Astrocyte (in vitro differentiated cells and primary cell): ENCODE measurements around the gene PTPA. TPM values are rescaled to one million over a fixed set of nuclear protein-coding genes. Genes with fewer than 3 reads are reported as not detected.

Experiments
- DNase-seq: peaks from one replicate; pipeline ENCODE4 v3.0.0-alpha.2; 2010; ENCODE audit warnings: low read depth
- FAIRE-seq: peaks from 2 replicates; lab custom pipeline; 2011; peaks lifted over from hg19 to GRCh38; lab: Jason Lieb, UNC
- H2AFZ ChIP-seq: 2 replicates; pipeline ENCODE4 v1.6.0; 2012; ENCODE audit warnings: low read depth, low read length, inconsistent platforms
- H3K27ac ChIP-seq: 2 replicates; pipeline ENCODE4 v1.5.1; 2011; ENCODE audit warnings: low read depth, low read length, inconsistent platforms
- H3K27me3 ChIP-seq: 2 replicates; pipeline ENCODE4 v1.6.0; 2011; ENCODE audit warnings: low read length, inconsistent platforms; ENCODE audit not compliant: insufficient read depth
- H3K36me3 ChIP-seq: 2 replicates; pipeline ENCODE4 v1.5.1; 2011; ENCODE audit warnings: low read length, inconsistent platforms; ENCODE audit not compliant: insufficient read depth
- H3K4me1 ChIP-seq: 2 replicates; pipeline ENCODE4 v1.5.1; 2011; ENCODE audit warnings: low read length, inconsistent platforms; ENCODE audit not compliant: insufficient read depth
- H3K4me2 ChIP-seq: 2 replicates; pipeline ENCODE4 v1.6.0; 2012; ENCODE audit warnings: low read length, inconsistent platforms
- H3K4me3 ChIP-seq: 2 replicates; pipeline ENCODE4 v1.5.1; 2011; ENCODE audit warnings: low read depth, mild to moderate bottlenecking, low read length, inconsistent platforms; ENCODE audit not compliant: insufficient read depth
- H3K79me2 ChIP-seq: 2 replicates; pipeline ENCODE4 v1.6.0; 2012; ENCODE audit warnings: mild to moderate bottlenecking, low read length, inconsistent platforms; ENCODE audit not compliant: insufficient read depth
- H3K9ac ChIP-seq: 2 replicates; pipeline ENCODE4 v1.6.0; 2012; ENCODE audit warnings: mild to moderate bottlenecking, low read length, inconsistent platforms
- H3K9me3 ChIP-seq: 2 replicates; pipeline ENCODE4 v1.5.1; 2012; ENCODE audit warnings: low read depth, mild to moderate bottlenecking, low read length, inconsistent platforms; ENCODE audit not compliant: insufficient read depth
- H4K20me1 ChIP-seq: 2 replicates; pipeline ENCODE4 v1.6.0; 2012; ENCODE audit warnings: low read length, inconsistent platforms; ENCODE audit not compliant: insufficient read depth
- H3K27ac Mint-ChIP-seq: one replicate; pipeline ENCODE4 v1.8.0; 2021; ENCODE audit warnings: mild to moderate bottlenecking, mixed read lengths; ENCODE audit not compliant: unreplicated experiment
- H3K27me3 Mint-ChIP-seq: one replicate; pipeline ENCODE4 v1.8.0; 2021; ENCODE audit warnings: low read depth, mixed read lengths; ENCODE audit not compliant: unreplicated experiment
- H3K36me3 Mint-ChIP-seq: one replicate; pipeline ENCODE4 v1.8.0; 2021; ENCODE audit warnings: low read depth, mixed read lengths; ENCODE audit not compliant: unreplicated experiment
- H3K4me1 Mint-ChIP-seq: one replicate; pipeline ENCODE4 v1.8.0; 2021; ENCODE audit warnings: low read depth, mixed read lengths; ENCODE audit not compliant: unreplicated experiment
- H3K4me3 Mint-ChIP-seq: one replicate; pipeline ENCODE4 v1.8.0; 2021; ENCODE audit warnings: mild to moderate bottlenecking, moderate library complexity, mixed read lengths; ENCODE audit not compliant: unreplicated experiment
- H3K9me3 Mint-ChIP-seq: one replicate; pipeline ENCODE4 v1.8.0; 2021; ENCODE audit warnings: mild to moderate bottlenecking, mixed read lengths; ENCODE audit not compliant: unreplicated experiment
- EZH2 ChIP-seq: IDR thresholded peaks from 2 replicates; pipeline ENCODE4 v1.6.1; 2012; ENCODE audit warnings: mild to moderate bottlenecking, low read length, inconsistent platforms; ENCODE audit not compliant: insufficient read depth
- total RNA-seq: library from RNA; stranded (reverse); gene quantifications from 2 replicates; pipeline ENCODE4 v1.2.1, GENCODE V29; 2021
- TF ChIP-seq, protein P1 (sequence below): IDR thresholded peaks from 2 replicates; pipeline ENCODE4 v1.5.1; 2011; ENCODE audit warnings: low read depth, mild to moderate bottlenecking, inconsistent platforms, low read length, moderate library complexity; ENCODE audit not compliant: insufficient read depth

The PTPA gene
- total RNA-seq, 1 donor from 2014 or later: 122 TPM

DNA sequence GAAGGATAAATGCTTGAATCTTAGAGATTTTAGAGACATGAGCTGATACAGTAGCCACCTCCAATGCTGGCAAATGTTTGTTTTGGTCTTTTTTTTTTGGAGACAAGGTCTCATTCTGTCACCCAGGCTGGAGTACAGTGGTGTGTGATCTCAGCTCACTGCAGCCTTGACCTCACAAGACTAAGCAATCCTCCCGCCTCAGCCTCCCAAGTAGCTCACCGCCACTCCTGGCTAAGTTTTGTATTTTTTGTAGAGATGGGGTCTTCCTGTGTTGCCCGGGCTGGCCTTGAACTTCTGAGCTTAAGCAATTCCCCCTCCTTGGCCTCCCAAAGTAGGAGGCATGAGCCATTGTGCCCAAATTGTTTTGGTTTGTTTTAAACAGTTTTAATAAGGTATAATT lies 37.1 kb upstream of the PTPA start:
- no peak for FAIRE-seq
- H3K27ac Mint-ChIP-seq: no peak overlapping the region

DNA sequence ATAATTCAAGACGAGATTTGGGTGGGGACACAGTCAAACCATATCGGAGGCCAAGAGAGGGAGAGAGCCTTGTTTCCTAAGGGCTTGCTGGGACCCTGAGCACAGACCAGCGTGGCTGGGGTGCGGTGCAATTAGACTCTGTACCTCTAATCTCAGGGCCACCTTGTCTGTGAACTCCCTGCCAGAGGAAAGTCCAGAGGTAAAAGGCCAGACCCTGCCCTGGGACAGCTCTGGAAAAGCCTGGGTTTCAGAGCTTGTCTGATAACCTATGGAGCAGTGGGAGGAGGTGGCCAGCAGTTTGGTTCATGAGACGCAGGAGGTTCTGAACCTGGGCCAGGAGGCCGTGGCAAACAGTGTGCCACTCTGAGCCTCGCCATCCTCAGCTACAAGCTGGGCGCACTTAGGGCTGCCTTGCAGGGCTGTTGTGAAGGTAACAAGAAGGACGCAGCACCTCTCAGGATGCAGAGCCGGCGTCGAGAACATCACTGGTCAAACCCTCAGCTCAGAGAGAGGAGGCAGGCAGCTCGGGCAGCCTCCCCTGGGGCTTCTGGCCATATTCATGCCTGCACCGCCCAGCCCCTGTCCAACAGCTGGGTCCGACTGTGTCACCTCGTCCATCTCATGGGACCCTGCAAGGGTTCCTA lies 35.1 kb upstream of the PTPA start:
- Histone ChIP-seq H3K79me2 (no peaks in the 10 kb centered on the region), H3K9me3 (no peaks in the 10 kb centered on the region), H3K9ac (no peak overlapping the region), H3K27ac (no peak overlapping the region), H4K20me1 (no peaks in the 10 kb centered on the region), H3K4me1 (peaks cover 6% of the 10 kb centered on the region), H3K4me3 (no peak overlapping the region), H2AFZ (no peak overlapping the region), H3K36me3 (no peaks in the 10 kb centered on the region), H3K27me3 (no peaks in the 10 kb centered on the region), H3K4me2 (no peak overlapping the region)
- Mint-ChIP-seq H3K36me3 (no peaks in the 10 kb centered on the region), H3K27me3 (no peaks in the 10 kb centered on the region), H3K4me3 (no peak overlapping the region), H3K9me3 (peaks cover 2% of the 10 kb centered on the region), H3K27ac (no peak overlapping the region), H3K4me1 (no peaks in the 10 kb centered on the region)
- TF ChIP-seq, protein P1, sequence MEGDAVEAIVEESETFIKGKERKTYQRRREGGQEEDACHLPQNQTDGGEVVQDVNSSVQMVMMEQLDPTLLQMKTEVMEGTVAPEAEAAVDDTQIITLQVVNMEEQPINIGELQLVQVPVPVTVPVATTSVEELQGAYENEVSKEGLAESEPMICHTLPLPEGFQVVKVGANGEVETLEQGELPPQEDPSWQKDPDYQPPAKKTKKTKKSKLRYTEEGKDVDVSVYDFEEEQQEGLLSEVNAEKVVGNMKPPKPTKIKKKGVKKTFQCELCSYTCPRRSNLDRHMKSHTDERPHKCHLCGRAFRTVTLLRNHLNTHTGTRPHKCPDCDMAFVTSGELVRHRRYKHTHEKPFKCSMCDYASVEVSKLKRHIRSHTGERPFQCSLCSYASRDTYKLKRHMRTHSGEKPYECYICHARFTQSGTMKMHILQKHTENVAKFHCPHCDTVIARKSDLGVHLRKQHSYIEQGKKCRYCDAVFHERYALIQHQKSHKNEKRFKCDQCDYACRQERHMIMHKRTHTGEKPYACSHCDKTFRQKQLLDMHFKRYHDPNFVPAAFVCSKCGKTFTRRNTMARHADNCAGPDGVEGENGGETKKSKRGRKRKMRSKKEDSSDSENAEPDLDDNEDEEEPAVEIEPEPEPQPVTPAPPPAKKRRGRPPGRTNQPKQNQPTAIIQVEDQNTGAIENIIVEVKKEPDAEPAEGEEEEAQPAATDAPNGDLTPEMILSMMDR: no peak
- no peak for TF ChIP-seq EZH2
- FAIRE-seq (no peak), DNase-seq (no peak)

More for the DNA sequence above, 37.1 kb upstream of the PTPA start:
- H3K4me1 ChIP-seq: no peaks in the 10 kb centered on the region
- H3K9ac ChIP-seq: no peak overlapping the region
- H2AFZ ChIP-seq: no peak overlapping the region
- no peaks in the 10 kb centered on the region for H3K27me3 Mint-ChIP-seq
- H3K9me3 Mint-ChIP-seq: no peaks in the 10 kb centered on the region
- no peaks in the 10 kb centered on the region for H3K36me3 ChIP-seq
- no peak for DNase-seq
- H3K4me3 Mint-ChIP-seq: no peak overlapping the region
- TF ChIP-seq, protein P1: no peak
- no peak for TF ChIP-seq EZH2
- no peaks in the 10 kb centered on the region for H3K4me1 Mint-ChIP-seq
- H3K79me2 ChIP-seq: no peaks in the 10 kb centered on the region
- no peak overlapping the region for H3K4me3 ChIP-seq
- no peaks in the 10 kb centered on the region for H3K36me3 Mint-ChIP-seq
- no peaks in the 10 kb centered on the region for H3K27me3 ChIP-seq
- no peaks in the 10 kb centered on the region for H4K20me1 ChIP-seq
- H3K9me3 ChIP-seq: no peaks in the 10 kb centered on the region
- no peak overlapping the region for H3K27ac ChIP-seq
- no peak overlapping the region for H3K4me2 ChIP-seq

DNA sequence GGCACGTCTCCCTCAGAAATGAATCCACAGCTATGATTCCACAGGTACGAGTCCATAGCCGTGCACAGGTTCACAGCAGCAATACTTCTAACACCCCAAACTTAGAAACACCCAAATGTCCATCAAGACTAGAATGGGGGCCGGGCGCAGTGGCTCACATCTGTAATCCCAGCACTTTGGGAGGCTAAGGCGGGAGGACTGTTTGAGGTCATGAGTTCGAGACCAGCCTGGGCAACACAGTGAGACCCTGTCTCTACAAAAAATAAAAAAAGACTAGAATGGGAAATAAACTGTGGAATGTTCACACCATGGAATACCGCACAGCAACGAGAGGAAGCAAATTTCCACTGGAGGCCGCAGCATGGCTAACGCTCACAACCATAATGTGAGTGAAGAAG lies 34.6 kb upstream of the PTPA start:
- Histone ChIP-seq H3K4me3 (no peak overlapping the region), H3K9me3 (no peaks in the 10 kb centered on the region), H3K4me1 (peaks cover 9% of the 10 kb centered on the region), H3K4me2 (no peak overlapping the region), H3K27ac (no peak overlapping the region), H2AFZ (no peak overlapping the region), H3K36me3 (no peaks in the 10 kb centered on the region), H3K79me2 (peaks cover 4% of the 10 kb centered on the region), H3K27me3 (no peaks in the 10 kb centered on the region), H4K20me1 (no peaks in the 10 kb centered on the region), H3K9ac (no peak overlapping the region)
- FAIRE-seq (no peak), DNase-seq (no peak)
- H3K27ac Mint-ChIP-seq: no peak overlapping the region
- no peak for TF ChIP-seq EZH2
- TF ChIP-seq, protein P1: no peak
- no peaks in the 10 kb centered on the region for H3K27me3 Mint-ChIP-seq
- no peaks in the 10 kb centered on the region for H3K36me3 Mint-ChIP-seq
- peaks cover 2% of the 10 kb centered on the region for H3K9me3 Mint-ChIP-seq
- H3K4me3 Mint-ChIP-seq: no peak overlapping the region
- H3K4me1 Mint-ChIP-seq: no peaks in the 10 kb centered on the region
